Measurements from ENCODE around the gene MED25. TPM values are rescaled to one million over a fixed set of nuclear protein-coding genes. Genes with fewer than 3 reads are reported as not detected.

Gene MED25
- total and polyA plus RNA-seq, 2 of the 8 experiments (the other 6 are each of a cell fraction or from before 2014, with no cell fraction given), result 21.6 to 71.4 TPM

DNA sequence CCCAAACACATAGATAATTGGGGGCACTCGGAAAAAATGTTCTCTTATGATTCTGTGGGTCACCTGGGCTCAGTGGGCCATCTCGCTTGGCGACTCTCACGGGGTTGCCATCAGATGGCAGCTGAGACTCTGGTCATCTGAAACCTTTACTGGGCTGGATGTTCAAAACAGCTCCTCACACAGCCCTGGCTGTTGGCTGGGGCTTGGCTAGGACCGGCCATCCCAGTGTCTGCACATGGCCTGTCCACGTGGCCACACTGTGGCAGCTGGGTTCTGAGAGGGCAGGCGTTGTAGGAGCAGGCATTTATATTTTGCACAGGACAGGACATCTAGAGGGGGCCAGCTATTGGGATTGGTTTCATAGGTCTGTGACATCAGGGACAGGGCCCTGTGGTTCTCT lies 15.5 kb downstream of the MED25 start (continued):
- TF ChIP-seq, protein P1, sequence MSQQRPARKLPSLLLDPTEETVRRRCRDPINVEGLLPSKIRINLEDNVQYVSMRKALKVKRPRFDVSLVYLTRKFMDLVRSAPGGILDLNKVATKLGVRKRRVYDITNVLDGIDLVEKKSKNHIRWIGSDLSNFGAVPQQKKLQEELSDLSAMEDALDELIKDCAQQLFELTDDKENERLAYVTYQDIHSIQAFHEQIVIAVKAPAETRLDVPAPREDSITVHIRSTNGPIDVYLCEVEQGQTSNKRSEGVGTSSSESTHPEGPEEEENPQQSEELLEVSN (IDR thresholded peaks at IDR 0.05), result no peak
- TF ChIP-seq PHF8 (conservative IDR thresholded peaks at IDR 0.05; ENCODE audit: low read depth, low read length) (no peak), EGR1 (IDR thresholded peaks at IDR 0.05; ENCODE audit: borderline replicate concordance, low read depth, low read length) (no peak), CEBPB (IDR thresholded peaks at IDR 0.05; ENCODE audit: low read depth, low read length) (no peak), RXRA (IDR thresholded peaks at IDR 0.05; ENCODE audit: insufficient read depth, low read depth, low read length) (no peak), SP1 (IDR thresholded peaks at IDR 0.05; ENCODE audit: low read depth, low read length) (no peak)
